ENCODE results near the gene ATG2B.

Gene ATG2B

GRCh38 chr14:96408608-96409007 is 45.5 kb upstream of the ATG2B start:
- Histone ChIP-seq H3K4me2 (ENCODE audit: low read length) (no peak overlapping the region), H3K36me3 (ENCODE audit: insufficient read depth, low read length) (no peaks in the 10 kb centered on the region), H3K9ac (ENCODE audit: low read length) (no peak overlapping the region), H3F3A (ENCODE audit: insufficient read depth, low read length) (no peaks in the 10 kb centered on the region), H3K27ac (ENCODE audit: low read depth, low read length, poor library complexity, severe bottlenecking) (no peak overlapping the region), H3K4me3 (ENCODE audit: low read depth, low read length, poor library complexity, severe bottlenecking) (no peak overlapping the region), H4K20me1 (ENCODE audit: insufficient read depth, low read length) (no peaks in the 10 kb centered on the region), H2AFZ (ENCODE audit: low read length) (no peak overlapping the region), H3K27me3 (ENCODE audit: insufficient read depth, low read length) (no peaks in the 10 kb centered on the region), H3K4me1 (ENCODE audit: insufficient read depth, low read length, severe bottlenecking) (no peaks in the 10 kb centered on the region), H3K9me3 (ENCODE audit: low read length) (no peaks in the 10 kb centered on the region), H3K79me2 (ENCODE audit: insufficient read depth, low read length) (no peaks in the 10 kb centered on the region), H3K9me2 (ENCODE audit: low read depth, low read length) (no peaks in the 10 kb centered on the region)
- TF ChIP-seq EZH2 (IDR thresholded peaks at IDR 0.05; ENCODE audit: borderline replicate concordance, low read length) (no peak), CTCF (IDR thresholded peaks at IDR 0.05; ENCODE audit: low read length) (no peak)

GRCh38 chr14:96407935-96408570 is 44.9 kb upstream of the ATG2B start:
- Histone ChIP-seq H4K20me1 (ENCODE audit: insufficient read depth, low read length) (no peaks in the 10 kb centered on the region), H3K27me3 (ENCODE audit: insufficient read depth, low read length) (no peaks in the 10 kb centered on the region), H3K9me2 (ENCODE audit: low read depth, low read length) (no peaks in the 10 kb centered on the region), H2AFZ (ENCODE audit: low read length) (no peak overlapping the region), H3K9ac (ENCODE audit: low read length) (no peak overlapping the region), H3K4me1 (ENCODE audit: insufficient read depth, low read length, severe bottlenecking) (no peaks in the 10 kb centered on the region), H3F3A (ENCODE audit: insufficient read depth, low read length) (no peaks in the 10 kb centered on the region), H3K27ac (ENCODE audit: low read depth, low read length, poor library complexity, severe bottlenecking) (no peak overlapping the region), H3K9me3 (ENCODE audit: low read length) (no peaks in the 10 kb centered on the region), H3K4me3 (ENCODE audit: low read depth, low read length, poor library complexity, severe bottlenecking) (no peak overlapping the region), H3K79me2 (ENCODE audit: insufficient read depth, low read length) (no peaks in the 10 kb centered on the region), H3K4me2 (ENCODE audit: low read length) (no peak overlapping the region), H3K36me3 (ENCODE audit: insufficient read depth, low read length) (no peaks in the 10 kb centered on the region)
- no peak for TF ChIP-seq EZH2 (IDR thresholded peaks at IDR 0.05; ENCODE audit: borderline replicate concordance, low read length)
- no peak for TF ChIP-seq CTCF (IDR thresholded peaks at IDR 0.05; ENCODE audit: low read length)

GRCh38 chr14:96405677-96406076 is 42.5 kb upstream of the ATG2B start:
- no peaks in the 10 kb centered on the region for H3K4me1 ChIP-seq (ENCODE audit: insufficient read depth, low read length, severe bottlenecking)
- no peak overlapping the region for H3K27ac ChIP-seq (ENCODE audit: low read depth, low read length, poor library complexity, severe bottlenecking)
- no peak overlapping the region for H3K9ac ChIP-seq (ENCODE audit: low read length)
- H3F3A ChIP-seq (ENCODE audit: insufficient read depth, low read length): no peaks in the 10 kb centered on the region
- no peak for TF ChIP-seq CTCF (IDR thresholded peaks at IDR 0.05; ENCODE audit: low read length)
- no peaks in the 10 kb centered on the region for H4K20me1 ChIP-seq (ENCODE audit: insufficient read depth, low read length)
- H3K27me3 ChIP-seq (ENCODE audit: insufficient read depth, low read length): no peaks in the 10 kb centered on the region
- H3K9me2 ChIP-seq (ENCODE audit: low read depth, low read length): no peaks in the 10 kb centered on the region
- H3K36me3 ChIP-seq (ENCODE audit: insufficient read depth, low read length): no peaks in the 10 kb centered on the region
- no peak overlapping the region for H3K4me3 ChIP-seq (ENCODE audit: low read depth, low read length, poor library complexity, severe bottlenecking)
- no peaks in the 10 kb centered on the region for H3K9me3 ChIP-seq (ENCODE audit: low read length)
- H3K4me2 ChIP-seq (ENCODE audit: low read length): no peak overlapping the region
- no peaks in the 10 kb centered on the region for H3K79me2 ChIP-seq (ENCODE audit: insufficient read depth, low read length)
- no peak overlapping the region for H2AFZ ChIP-seq (ENCODE audit: low read length)

Data from OCI-LY1 (cell line).